K562 (cell line): ENCODE measurements around the gene NUBPL.

Source experiments
- ARID3B ChIP-seq: fragments of 250-450 bp; sonication (Bioruptor Pico); IDR thresholded peaks from 2 replicates; pipeline ENCODE4 v1.4.0; 2020; ENCODE audit warnings: borderline replicate concordance
- CTCF ChIP-seq, 3 experiments: IDR thresholded peaks in 2 of 3; conservative IDR thresholded peaks in 1 of 3; 2 replicates each; pipeline ENCODE4 v1.5.1; 2011 to 2012; ENCODE audit warnings: low read length in 3 of 3, mild to moderate bottlenecking in 3 of 3, control low read depth in 2 of 3, improper control_type of control experiment in 1 of 3, inconsistent platforms in 1 of 3, low read depth in 1 of 3, mixed read lengths in 1 of 3, moderate library complexity in 1 of 3; ENCODE audit not compliant: insufficient read depth in 2 of 3
- ETS1 ChIP-seq: conservative IDR thresholded peaks from 2 replicates; pipeline ENCODE4 v1.6.1; 2011; ENCODE audit warnings: low read depth, mild to moderate bottlenecking, low read length; ENCODE audit not compliant: control insufficient read depth
- GATA2 ChIP-seq: sonication (generic); formaldehyde crosslinking; IDR thresholded peaks from 2 replicates; pipeline ENCODE4 v1.4.0; 2020; ENCODE audit warnings: mild to moderate bottlenecking, missing genetic modification reagents
- POLR2AphosphoS5 ChIP-seq: IDR thresholded peaks from 2 replicates; pipeline ENCODE4 v1.6.1; 2011; ENCODE audit warnings: mild to moderate bottlenecking, low read depth, low read length, moderate library complexity; ENCODE audit not compliant: control insufficient read depth, insufficient read depth
- SMAD1 ChIP-seq: fragments of 150-350 bp; IDR thresholded peaks from 2 replicates; pipeline ENCODE4 v1.6.1; 2014; ENCODE audit warnings: low read length, low read depth; ENCODE audit not compliant: partially characterized antibody
- SRF ChIP-seq, 2 experiments: fragments of 250-450, 450-650 bp in 1 of 2; sonication (Bioruptor Pico) in 1 of 2; sonication (generic) in 1 of 2; formaldehyde crosslinking; IDR thresholded peaks; 2 replicates each; pipeline versions ENCODE4 v1.5.0 to v1.5.1; 2020 to 2022; ENCODE audit warnings: mild to moderate bottlenecking in 1 of 2, missing genetic modification reagents in 1 of 2
- TEAD1 ChIP-seq, 2 experiments: fragments of 450-650 bp in 1 of 2; sonication (generic) in 1 of 2; formaldehyde crosslinking; IDR thresholded peaks; 2 replicates each; pipeline versions ENCODE4 v1.4.0 to v1.8.0; 2020 to 2022; ENCODE audit warnings: mild to moderate bottlenecking in 2 of 2, missing genetic modification reagents in 1 of 2
- ZBTB2 ChIP-seq: fragments of 450-650 bp; IDR thresholded peaks from 2 replicates; pipeline ENCODE4 v1.6.1; 2016; ENCODE audit warnings: antibody characterized with exemption
- ZBTB43 ChIP-seq: sonication (generic); formaldehyde crosslinking; IDR thresholded peaks from 2 replicates; pipeline ENCODE4 v1.8.0; 2023; ENCODE audit warnings: mild to moderate bottlenecking, missing genetic modification reagents

GRCh38 chr14:31774567-31774966, 213.4 kb downstream of the NUBPL start:
- TF ChIP-seq ZBTB2 (no peak), ETS1 (no peak), ZBTB43 (no peak), CTCF (IDR thresholded peaks at IDR 0.05 in 2 of 3, conservative IDR thresholded peaks at IDR 0.05 in 1 of 3; ENCODE audit: insufficient read depth in 2 of 3, low read depth in 1 of 3, low read length in 3 of 3) (no peak), TEAD1 (CRISPR knock-in tag; IDR thresholded peaks at IDR 0.05) (no peak), ARID3B (CRISPR knock-in tag) (no peak), SMAD1 (no peak), POLR2AphosphoS5 (no peak), SRF (CRISPR knock-in tag; IDR thresholded peaks at IDR 0.05) (no peak), GATA2 (CRISPR knock-in tag) (no peak)
